Lower leg skin (tissue), 3 donors: ENCODE results near the gene RAP2C.

Source experiments
- POLR2A ChIP-seq, 2 donors: fragments of 450-650 bp; IDR thresholded peaks; one replicate each; pipeline ENCODE4 v1.6.1; 2016 to 2017; ENCODE audit warnings: antibody characterized with exemption in 2 of 2, mild to moderate bottlenecking in 1 of 2, moderate library complexity in 1 of 2
- TF ChIP-seq, protein P1 (sequence below), 3 donors: fragments of 450-650 bp; IDR thresholded peaks; one replicate each; pipeline ENCODE4 v1.5.1; 2016; ENCODE audit warnings: antibody characterized with exemption in 3 of 3, mild to moderate bottlenecking in 3 of 3, moderate library complexity in 2 of 3

DNA sequence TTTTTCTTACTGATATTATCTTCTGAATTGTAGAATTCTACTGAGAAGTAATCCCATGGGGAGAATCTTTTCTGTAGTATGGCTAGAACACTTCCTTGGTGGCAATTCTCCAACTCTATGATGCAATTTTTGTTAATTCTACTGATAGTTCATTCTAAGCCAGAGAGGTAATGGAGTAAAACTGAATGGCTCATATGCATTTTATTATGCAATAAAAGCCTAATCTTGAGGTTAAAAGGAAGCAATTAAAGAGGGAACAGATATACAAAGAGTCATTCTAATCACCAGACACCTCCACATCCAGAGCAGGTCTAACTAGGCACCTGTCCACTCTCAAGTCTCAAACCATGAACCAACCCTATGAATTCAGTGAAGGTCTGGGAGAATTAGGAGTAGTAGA is 9.7 kb downstream of the RAP2C start:
- TF ChIP-seq, protein P1, sequence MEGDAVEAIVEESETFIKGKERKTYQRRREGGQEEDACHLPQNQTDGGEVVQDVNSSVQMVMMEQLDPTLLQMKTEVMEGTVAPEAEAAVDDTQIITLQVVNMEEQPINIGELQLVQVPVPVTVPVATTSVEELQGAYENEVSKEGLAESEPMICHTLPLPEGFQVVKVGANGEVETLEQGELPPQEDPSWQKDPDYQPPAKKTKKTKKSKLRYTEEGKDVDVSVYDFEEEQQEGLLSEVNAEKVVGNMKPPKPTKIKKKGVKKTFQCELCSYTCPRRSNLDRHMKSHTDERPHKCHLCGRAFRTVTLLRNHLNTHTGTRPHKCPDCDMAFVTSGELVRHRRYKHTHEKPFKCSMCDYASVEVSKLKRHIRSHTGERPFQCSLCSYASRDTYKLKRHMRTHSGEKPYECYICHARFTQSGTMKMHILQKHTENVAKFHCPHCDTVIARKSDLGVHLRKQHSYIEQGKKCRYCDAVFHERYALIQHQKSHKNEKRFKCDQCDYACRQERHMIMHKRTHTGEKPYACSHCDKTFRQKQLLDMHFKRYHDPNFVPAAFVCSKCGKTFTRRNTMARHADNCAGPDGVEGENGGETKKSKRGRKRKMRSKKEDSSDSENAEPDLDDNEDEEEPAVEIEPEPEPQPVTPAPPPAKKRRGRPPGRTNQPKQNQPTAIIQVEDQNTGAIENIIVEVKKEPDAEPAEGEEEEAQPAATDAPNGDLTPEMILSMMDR (IDR thresholded peaks at IDR 0.05) = no peak
- TF ChIP-seq POLR2A (IDR thresholded peaks at IDR 0.05) = no peak
